WTC11 (cell line): ENCODE results near the gene ZBTB7B. TPM values are rescaled to one million over a fixed set of nuclear protein-coding genes. Genes with fewer than 3 reads are reported as not detected.

Experiments
- ATAC-seq: fragments of 200-7000 bp; cut with Tn5 transposase; 2 replicates; pipeline ENCODE4 v1.10.0; 2021; ENCODE audit warnings: mild to moderate bottlenecking, moderate library complexity
- CTCF ChIA-PET: fragments of 300-600 bp; sonication (Branson Sonifier 250); formaldehyde crosslinking; loops from one replicate; lab custom pipeline; 2021; ENCODE audit warnings: antibody characterized with exemption; lab: Charles Lee
- POLR2A ChIA-PET: fragments of 350-600 bp; sonication (Branson Sonifier 250); formaldehyde crosslinking; loops from one replicate; lab custom pipeline; 2021; ENCODE audit warnings: antibody characterized with exemption; lab: Charles Lee
- DNase-seq: peaks from one replicate; pipeline ENCODE4 v3.0.0; 2021; ENCODE audit warnings: low spot score
- H3K27ac Mint-ChIP-seq: 2 replicates; pipeline ENCODE4 v1.8.0; 2021; ENCODE audit warnings: mixed read lengths
- H3K27me3 Mint-ChIP-seq: 2 replicates; pipeline ENCODE4 v1.8.0; 2021; ENCODE audit warnings: low read depth, mild to moderate bottlenecking, moderate library complexity, mixed read lengths
- H3K36me3 Mint-ChIP-seq: 2 replicates; pipeline ENCODE4 v1.8.0; 2021; ENCODE audit warnings: mixed read lengths
- H3K4me1 Mint-ChIP-seq: 2 replicates; pipeline ENCODE4 v1.8.0; 2022; ENCODE audit warnings: mixed read lengths
- H3K4me3 Mint-ChIP-seq: 2 replicates; pipeline ENCODE4 v1.8.0; 2021; ENCODE audit warnings: mild to moderate bottlenecking, moderate library complexity, mixed read lengths
- H3K9me3 Mint-ChIP-seq: 2 replicates; pipeline ENCODE4 v1.8.0; 2021; ENCODE audit warnings: mixed read lengths
- CREB1 ChIP-seq: sonication (generic); formaldehyde crosslinking; IDR thresholded peaks from 2 replicates; pipeline ENCODE4 v1.8.0; 2023; ENCODE audit warnings: mild to moderate bottlenecking, missing genetic modification reagents
- CREM ChIP-seq: sonication (generic); formaldehyde crosslinking; IDR thresholded peaks from 2 replicates; pipeline ENCODE4 v1.8.1; 2022; ENCODE audit warnings: mild to moderate bottlenecking, missing genetic modification reagents, moderate library complexity
- ESRRA ChIP-seq: sonication (generic); formaldehyde crosslinking; IDR thresholded peaks from 2 replicates; pipeline ENCODE4 v1.8.1; 2022; ENCODE audit warnings: mild to moderate bottlenecking, missing genetic modification reagents, borderline replicate concordance
- FOXJ3 ChIP-seq: sonication (generic); formaldehyde crosslinking; IDR thresholded peaks from 2 replicates; pipeline ENCODE4 v1.9.0; 2021; ENCODE audit warnings: missing genetic modification reagents, mild to moderate bottlenecking, borderline replicate concordance
- FOXP1 ChIP-seq: sonication (generic); formaldehyde crosslinking; IDR thresholded peaks from 2 replicates; pipeline ENCODE4 v1.8.0; 2022; ENCODE audit warnings: missing genetic modification reagents, mild to moderate bottlenecking, moderate library complexity, borderline replicate concordance
- IRF2 ChIP-seq: sonication (generic); formaldehyde crosslinking; IDR thresholded peaks from 2 replicates; pipeline ENCODE4 v1.8.0; 2022; ENCODE audit warnings: low read depth, missing genetic modification reagents, borderline replicate concordance
- KAT7 ChIP-seq: sonication (generic); formaldehyde crosslinking; IDR thresholded peaks from 2 replicates; pipeline ENCODE4 v1.8.1; 2023; ENCODE audit warnings: missing genetic modification reagents, mild to moderate bottlenecking, borderline replicate concordance
- MXD4 ChIP-seq: fragments of 250-450 bp; sonication (Bioruptor Pico); IDR thresholded peaks from 2 replicates; pipeline ENCODE4 v1.8.0; 2021; ENCODE audit warnings: mild to moderate bottlenecking, moderate library complexity, borderline replicate concordance
- NR3C1 ChIP-seq: sonication (generic); formaldehyde crosslinking; conservative IDR thresholded peaks from 2 replicates; pipeline ENCODE4 v1.8.1; 2023; ENCODE audit warnings: low read depth, mild to moderate bottlenecking, missing genetic modification reagents
- SMAD4 ChIP-seq: sonication (generic); formaldehyde crosslinking; IDR thresholded peaks from 2 replicates; pipeline ENCODE4 v1.8.0; 2022; ENCODE audit warnings: mild to moderate bottlenecking, missing genetic modification reagents
- SOX15 ChIP-seq: fragments of 250-450 bp; sonication (Bioruptor Pico); IDR thresholded peaks from 2 replicates; pipeline ENCODE4 v1.9.0; 2021; ENCODE audit warnings: mild to moderate bottlenecking
- TCF7 ChIP-seq: sonication (generic); formaldehyde crosslinking; IDR thresholded peaks from 2 replicates; pipeline ENCODE4 v1.8.0; 2022; ENCODE audit warnings: mild to moderate bottlenecking, low read depth, missing genetic modification reagents, moderate library complexity
- TP53 ChIP-seq: sonication (generic); formaldehyde crosslinking; IDR thresholded peaks from 2 replicates; pipeline ENCODE4 v1.8.1; 2023; ENCODE audit warnings: mild to moderate bottlenecking, missing genetic modification reagents
- ZNF396 ChIP-seq: fragments of 250-450 bp; sonication (Bioruptor Pico); IDR thresholded peaks from 2 replicates; pipeline ENCODE4 v1.8.0; 2021; ENCODE audit warnings: mild to moderate bottlenecking, moderate library complexity, borderline replicate concordance
- ZNF416 ChIP-seq: fragments of 250-450 bp; sonication (Bioruptor Pico); IDR thresholded peaks from 2 replicates; pipeline ENCODE4 v1.9.0; 2021; ENCODE audit warnings: mild to moderate bottlenecking, inconsistent platforms
- total RNA-seq: library from RNA; stranded (reverse); gene quantifications from 3 replicates; pipeline ENCODE4 v1.2.3, GENCODE V29; 2021
- TF ChIP-seq, protein P1 (sequence below): sonication (generic); formaldehyde crosslinking; IDR thresholded peaks from 2 replicates; pipeline ENCODE4 v1.8.0; 2022; ENCODE audit warnings: mild to moderate bottlenecking, missing genetic modification reagents
- TF ChIP-seq, protein P2 (sequence below): fragments of 250-450 bp; sonication (Bioruptor Pico); IDR thresholded peaks from 2 replicates; pipeline ENCODE4 v1.8.0; 2021; ENCODE audit warnings: mild to moderate bottlenecking
- TF ChIP-seq, protein P3 (sequence below): sonication (generic); formaldehyde crosslinking; IDR thresholded peaks from 2 replicates; pipeline ENCODE4 v1.8.0; 2022; ENCODE audit warnings: mild to moderate bottlenecking, missing genetic modification reagents
- TF ChIP-seq, protein P4 (sequence below): sonication (generic); formaldehyde crosslinking; IDR thresholded peaks from 2 replicates; pipeline ENCODE4 v1.8.1; 2022; ENCODE audit warnings: low read depth, mild to moderate bottlenecking, moderate library complexity, missing genetic modification reagents, borderline replicate concordance
- TF ChIP-seq, protein P5 (sequence below): sonication (generic); formaldehyde crosslinking; conservative IDR thresholded peaks from 2 replicates; pipeline ENCODE4 v1.8.1; 2022; ENCODE audit warnings: mild to moderate bottlenecking, missing genetic modification reagents
- TF ChIP-seq, protein P6 (sequence below): sonication (generic); formaldehyde crosslinking; conservative IDR thresholded peaks from 2 replicates; pipeline ENCODE4 v1.8.1; 2023; ENCODE audit warnings: mild to moderate bottlenecking, low read depth, missing genetic modification reagents, moderate library complexity

The ZBTB7B gene
- total RNA-seq, 1 experiment from 2014 or later: 29.8 TPM

DNA sequence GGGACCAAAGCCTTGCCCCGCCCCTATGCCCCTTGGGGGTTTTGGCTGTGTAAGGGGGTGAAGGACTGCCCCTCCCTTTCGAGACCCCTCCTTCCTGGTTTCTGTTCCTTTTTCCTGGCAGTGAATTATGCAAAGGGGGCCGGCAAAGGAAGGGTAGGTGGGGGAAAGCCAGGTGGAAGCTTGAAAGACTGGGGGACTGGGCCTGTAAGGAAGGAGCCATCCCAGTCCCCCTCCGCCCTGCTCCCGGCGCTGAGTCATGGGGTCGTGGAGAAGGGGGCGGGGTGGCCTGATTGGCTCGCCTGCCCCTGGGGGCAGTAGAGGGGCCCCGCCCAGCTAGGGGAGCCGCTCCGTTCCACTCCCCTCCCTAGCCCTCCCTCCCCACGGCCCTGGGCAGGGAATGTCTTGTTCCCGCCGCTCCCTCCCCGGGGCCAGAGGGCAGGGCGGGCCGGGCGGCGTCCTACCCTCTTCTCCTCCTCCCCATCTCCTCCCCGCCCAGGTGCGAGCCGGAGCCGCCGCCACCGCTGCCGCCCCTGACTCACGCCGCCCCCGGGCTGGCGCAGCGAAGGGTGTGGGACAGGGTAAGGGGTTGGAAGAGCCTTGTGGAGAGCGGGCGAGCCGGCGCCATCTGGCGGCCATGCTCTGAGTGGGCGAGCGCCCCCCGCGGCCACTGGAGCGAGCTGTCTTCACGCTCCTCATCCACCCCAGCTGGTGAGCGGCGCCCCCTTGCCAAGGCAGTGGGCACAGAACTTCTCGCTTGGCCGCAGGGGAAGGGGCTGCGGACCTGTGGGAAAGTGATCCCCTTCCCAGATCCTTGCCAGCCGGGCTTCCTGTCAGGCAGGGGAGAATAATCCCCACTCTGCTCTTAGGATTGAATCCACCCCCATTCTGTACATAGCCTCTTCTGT, 14.7 kb downstream of the ZBTB7B start (continued):
- TF ChIP-seq, protein P1, sequence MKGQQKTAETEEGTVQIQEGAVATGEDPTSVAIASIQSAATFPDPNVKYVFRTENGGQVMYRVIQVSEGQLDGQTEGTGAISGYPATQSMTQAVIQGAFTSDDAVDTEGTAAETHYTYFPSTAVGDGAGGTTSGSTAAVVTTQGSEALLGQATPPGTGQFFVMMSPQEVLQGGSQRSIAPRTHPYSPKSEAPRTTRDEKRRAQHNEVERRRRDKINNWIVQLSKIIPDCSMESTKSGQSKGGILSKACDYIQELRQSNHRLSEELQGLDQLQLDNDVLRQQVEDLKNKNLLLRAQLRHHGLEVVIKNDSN (CRISPR knock-in tag): peak; percentile 61; the same call in 1 of the 2 replicates
- TF ChIP-seq, protein P2, sequence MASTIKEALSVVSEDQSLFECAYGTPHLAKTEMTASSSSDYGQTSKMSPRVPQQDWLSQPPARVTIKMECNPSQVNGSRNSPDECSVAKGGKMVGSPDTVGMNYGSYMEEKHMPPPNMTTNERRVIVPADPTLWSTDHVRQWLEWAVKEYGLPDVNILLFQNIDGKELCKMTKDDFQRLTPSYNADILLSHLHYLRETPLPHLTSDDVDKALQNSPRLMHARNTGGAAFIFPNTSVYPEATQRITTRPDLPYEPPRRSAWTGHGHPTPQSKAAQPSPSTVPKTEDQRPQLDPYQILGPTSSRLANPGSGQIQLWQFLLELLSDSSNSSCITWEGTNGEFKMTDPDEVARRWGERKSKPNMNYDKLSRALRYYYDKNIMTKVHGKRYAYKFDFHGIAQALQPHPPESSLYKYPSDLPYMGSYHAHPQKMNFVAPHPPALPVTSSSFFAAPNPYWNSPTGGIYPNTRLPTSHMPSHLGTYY (CRISPR knock-in tag): no peak
- TF ChIP-seq FOXP1 (CRISPR knock-in tag): peak; percentile 94
- TF ChIP-seq, protein P3, sequence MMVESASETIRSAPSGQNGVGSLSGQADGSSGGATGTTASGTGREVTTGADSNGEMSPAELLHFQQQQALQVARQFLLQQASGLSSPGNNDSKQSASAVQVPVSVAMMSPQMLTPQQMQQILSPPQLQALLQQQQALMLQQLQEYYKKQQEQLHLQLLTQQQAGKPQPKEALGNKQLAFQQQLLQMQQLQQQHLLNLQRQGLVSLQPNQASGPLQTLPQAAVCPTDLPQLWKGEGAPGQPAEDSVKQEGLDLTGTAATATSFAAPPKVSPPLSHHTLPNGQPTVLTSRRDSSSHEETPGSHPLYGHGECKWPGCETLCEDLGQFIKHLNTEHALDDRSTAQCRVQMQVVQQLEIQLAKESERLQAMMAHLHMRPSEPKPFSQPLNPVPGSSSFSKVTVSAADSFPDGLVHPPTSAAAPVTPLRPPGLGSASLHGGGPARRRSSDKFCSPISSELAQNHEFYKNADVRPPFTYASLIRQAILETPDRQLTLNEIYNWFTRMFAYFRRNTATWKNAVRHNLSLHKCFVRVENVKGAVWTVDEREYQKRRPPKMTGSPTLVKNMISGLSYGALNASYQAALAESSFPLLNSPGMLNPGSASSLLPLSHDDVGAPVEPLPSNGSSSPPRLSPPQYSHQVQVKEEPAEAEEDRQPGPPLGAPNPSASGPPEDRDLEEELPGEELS (CRISPR knock-in tag): peak; percentile 75
- TF ChIP-seq MXD4 (CRISPR knock-in tag): no peak
- TF ChIP-seq, protein P4, sequence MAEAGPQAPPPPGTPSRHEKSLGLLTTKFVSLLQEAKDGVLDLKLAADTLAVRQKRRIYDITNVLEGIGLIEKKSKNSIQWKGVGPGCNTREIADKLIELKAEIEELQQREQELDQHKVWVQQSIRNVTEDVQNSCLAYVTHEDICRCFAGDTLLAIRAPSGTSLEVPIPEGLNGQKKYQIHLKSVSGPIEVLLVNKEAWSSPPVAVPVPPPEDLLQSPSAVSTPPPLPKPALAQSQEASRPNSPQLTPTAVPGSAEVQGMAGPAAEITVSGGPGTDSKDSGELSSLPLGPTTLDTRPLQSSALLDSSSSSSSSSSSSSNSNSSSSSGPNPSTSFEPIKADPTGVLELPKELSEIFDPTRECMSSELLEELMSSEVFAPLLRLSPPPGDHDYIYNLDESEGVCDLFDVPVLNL (CRISPR knock-in tag): no peak
- TF ChIP-seq, protein P5, sequence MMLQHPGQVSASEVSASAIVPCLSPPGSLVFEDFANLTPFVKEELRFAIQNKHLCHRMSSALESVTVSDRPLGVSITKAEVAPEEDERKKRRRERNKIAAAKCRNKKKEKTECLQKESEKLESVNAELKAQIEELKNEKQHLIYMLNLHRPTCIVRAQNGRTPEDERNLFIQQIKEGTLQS (CRISPR knock-in tag): no peak
- no peak for TF ChIP-seq ESRRA (CRISPR knock-in tag)
- peak; percentile 90; the same call in 1 of the 2 replicates for TF ChIP-seq KAT7
- peak; percentile 48 for TF ChIP-seq CREM
- TF ChIP-seq IRF2 (CRISPR knock-in tag): no peak
- TF ChIP-seq SOX15 (CRISPR knock-in tag): no peak
- TF ChIP-seq TP53 (CRISPR knock-in tag): peak; percentile 77; the same call in 1 of the 2 replicates
- TF ChIP-seq, protein P6, sequence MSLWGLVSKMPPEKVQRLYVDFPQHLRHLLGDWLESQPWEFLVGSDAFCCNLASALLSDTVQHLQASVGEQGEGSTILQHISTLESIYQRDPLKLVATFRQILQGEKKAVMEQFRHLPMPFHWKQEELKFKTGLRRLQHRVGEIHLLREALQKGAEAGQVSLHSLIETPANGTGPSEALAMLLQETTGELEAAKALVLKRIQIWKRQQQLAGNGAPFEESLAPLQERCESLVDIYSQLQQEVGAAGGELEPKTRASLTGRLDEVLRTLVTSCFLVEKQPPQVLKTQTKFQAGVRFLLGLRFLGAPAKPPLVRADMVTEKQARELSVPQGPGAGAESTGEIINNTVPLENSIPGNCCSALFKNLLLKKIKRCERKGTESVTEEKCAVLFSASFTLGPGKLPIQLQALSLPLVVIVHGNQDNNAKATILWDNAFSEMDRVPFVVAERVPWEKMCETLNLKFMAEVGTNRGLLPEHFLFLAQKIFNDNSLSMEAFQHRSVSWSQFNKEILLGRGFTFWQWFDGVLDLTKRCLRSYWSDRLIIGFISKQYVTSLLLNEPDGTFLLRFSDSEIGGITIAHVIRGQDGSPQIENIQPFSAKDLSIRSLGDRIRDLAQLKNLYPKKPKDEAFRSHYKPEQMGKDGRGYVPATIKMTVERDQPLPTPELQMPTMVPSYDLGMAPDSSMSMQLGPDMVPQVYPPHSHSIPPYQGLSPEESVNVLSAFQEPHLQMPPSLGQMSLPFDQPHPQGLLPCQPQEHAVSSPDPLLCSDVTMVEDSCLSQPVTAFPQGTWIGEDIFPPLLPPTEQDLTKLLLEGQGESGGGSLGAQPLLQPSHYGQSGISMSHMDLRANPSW (CRISPR knock-in tag): no peak
- TF ChIP-seq TCF7 (CRISPR knock-in tag): no peak
- TF ChIP-seq FOXJ3: no peak

DNA sequence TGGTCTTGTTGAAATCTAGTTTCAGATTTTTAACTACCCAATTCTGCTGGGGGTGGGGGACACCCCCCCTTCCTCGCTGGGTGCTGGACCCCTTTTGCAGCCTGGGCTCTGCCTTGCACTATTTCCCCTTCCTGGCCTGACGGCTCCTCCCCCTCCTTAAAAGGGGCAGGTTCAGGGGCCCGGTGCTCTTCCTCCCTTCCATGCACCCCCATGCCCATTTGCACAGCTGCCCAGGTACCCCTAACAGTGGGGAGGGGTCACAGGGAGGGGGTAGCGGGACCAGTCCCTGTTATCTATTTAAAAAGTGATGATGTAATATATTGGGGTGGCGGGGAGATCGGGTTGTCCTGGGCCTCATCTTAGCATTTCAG, 15.3 kb downstream of the ZBTB7B start:
- ATAC-seq: no peak
- Mint-ChIP-seq H3K4me3 (peak overlapping the region; percentile 62), H3K4me1 (peaks cover 40% of the 10 kb centered on the region)

More for the DNA sequence above, 15.3 kb downstream of the ZBTB7B start:
- Mint-ChIP-seq H3K27ac (no peak overlapping the region), H3K9me3 (no peaks in the 10 kb centered on the region), H3K27me3 (peaks cover 4% of the 10 kb centered on the region; the same call in 1 of the 2 replicates), H3K36me3 (peaks cover 6% of the 10 kb centered on the region; the same call in 1 of the 2 replicates)
- TF ChIP-seq CREM: no peak
- TF ChIP-seq ZNF416: no peak
- TF ChIP-seq, protein P3 (CRISPR knock-in tag): no peak
- no peak for TF ChIP-seq NR3C1 (CRISPR knock-in tag)
- no peak for TF ChIP-seq ZNF396 (CRISPR knock-in tag)
- TF ChIP-seq MXD4 (CRISPR knock-in tag): no peak
- no peak for TF ChIP-seq SMAD4 (CRISPR knock-in tag)
- no peak for TF ChIP-seq CREB1
- CTCF ChIA-PET: interaction anchor here (0.6 to 6.8 kb wide), 46 partner anchors 8 to 209 kb away, joined by 3 to 79 read pairs (median 8); partner anchors contain the start of genes ADAM15, DCST1, DCST2 and EFNA3
- POLR2A ChIA-PET: interaction anchor here (0.7 to 3.5 kb wide), 10 partner anchors 15 to 49 kb away, joined by 3 to 28 read pairs (median 4); partner anchors contain the start of genes ADAM15, LENEP, SHC1 and ZBTB7B
- DNase-seq: no peak
